ENCODE measurements around the gene DIS3L2. TPM values are rescaled to one million over a fixed set of nuclear protein-coding genes. Genes with fewer than 3 reads are reported as not detected.

The DIS3L2 gene
- total RNA-seq, 1 donor from 2014 or later, result 25.2 TPM

GRCh38 chr2:232300894-232301387 lies 339.4 kb downstream of the DIS3L2 start:
- no peak for TF ChIP-seq CTCF (IDR thresholded peaks at IDR 0.05; ENCODE audit: insufficient read depth, low read length, poor library complexity, severe bottlenecking)
- H3K27me3 ChIP-seq (ENCODE audit: control insufficient read depth, insufficient read depth, low read length), result no peaks in the 10 kb centered on the region
- DNase-seq (ENCODE audit: low read depth), result peak; percentile 12
- H3K36me3 ChIP-seq (ENCODE audit: control insufficient read depth, insufficient read depth, low read length), result no peaks in the 10 kb centered on the region
- no peak overlapping the region for H3K4me3 ChIP-seq (ENCODE audit: low read depth, low read length)

GRCh38 chr2:232304236-232304635 lies 342.7 kb downstream of the DIS3L2 start:
- Histone ChIP-seq H3K36me3 (ENCODE audit: control insufficient read depth, insufficient read depth, low read length) (no peaks in the 10 kb centered on the region), H3K4me3 (ENCODE audit: low read depth, low read length) (no peak overlapping the region), H3K27me3 (ENCODE audit: control insufficient read depth, insufficient read depth, low read length) (no peaks in the 10 kb centered on the region)

GRCh38 chr2:232306741-232307305 lies 345.3 kb downstream of the DIS3L2 start:
- no peak for TF ChIP-seq CTCF (IDR thresholded peaks at IDR 0.05; ENCODE audit: insufficient read depth, low read length, poor library complexity, severe bottlenecking)
- Histone ChIP-seq H3K4me3 (ENCODE audit: low read depth, low read length) (no peak overlapping the region), H3K36me3 (ENCODE audit: control insufficient read depth, insufficient read depth, low read length) (no peaks in the 10 kb centered on the region), H3K27me3 (ENCODE audit: control insufficient read depth, insufficient read depth, low read length) (no peaks in the 10 kb centered on the region)
- DNase-seq (ENCODE audit: low read depth), result no peak

More at GRCh38 chr2:232304236-232304635, 342.7 kb downstream of the DIS3L2 start:
- no peak for TF ChIP-seq CTCF (IDR thresholded peaks at IDR 0.05; ENCODE audit: insufficient read depth, low read length, poor library complexity, severe bottlenecking)
- no peak for DNase-seq (ENCODE audit: low read depth)

GRCh38 chr2:232307854-232308253 lies 346.3 kb downstream of the DIS3L2 start:
- no peak for TF ChIP-seq CTCF (IDR thresholded peaks at IDR 0.05; ENCODE audit: insufficient read depth, low read length, poor library complexity, severe bottlenecking)
- Histone ChIP-seq H3K36me3 (ENCODE audit: control insufficient read depth, insufficient read depth, low read length) (no peaks in the 10 kb centered on the region), H3K27me3 (ENCODE audit: control insufficient read depth, insufficient read depth, low read length) (no peaks in the 10 kb centered on the region), H3K4me3 (ENCODE audit: low read depth, low read length) (no peak overlapping the region)
- DNase-seq (ENCODE audit: low read depth), result no peak

GRCh38 chr2:232308986-232309385 lies 347.5 kb downstream of the DIS3L2 start:
- no peaks in the 10 kb centered on the region for H3K27me3 ChIP-seq (ENCODE audit: control insufficient read depth, insufficient read depth, low read length)
- no peak for DNase-seq (ENCODE audit: low read depth)
- no peak for TF ChIP-seq CTCF (IDR thresholded peaks at IDR 0.05; ENCODE audit: insufficient read depth, low read length, poor library complexity, severe bottlenecking)
- H3K36me3 ChIP-seq (ENCODE audit: control insufficient read depth, insufficient read depth, low read length), result no peaks in the 10 kb centered on the region
- H3K4me3 ChIP-seq (ENCODE audit: low read depth, low read length), result no peak overlapping the region

GRCh38 chr2:232309592-232309991 lies 348.1 kb downstream of the DIS3L2 start:
- no peak overlapping the region for H3K4me3 ChIP-seq (ENCODE audit: low read depth, low read length)
- TF ChIP-seq CTCF (IDR thresholded peaks at IDR 0.05; ENCODE audit: insufficient read depth, low read length, poor library complexity, severe bottlenecking), result no peak
- no peak for DNase-seq (ENCODE audit: low read depth)

More at GRCh38 chr2:232309592-232309991, 348.1 kb downstream of the DIS3L2 start:
- H3K27me3 ChIP-seq (ENCODE audit: control insufficient read depth, insufficient read depth, low read length), result no peaks in the 10 kb centered on the region
- no peaks in the 10 kb centered on the region for H3K36me3 ChIP-seq (ENCODE audit: control insufficient read depth, insufficient read depth, low read length)

Data from kidney epithelial cell (primary cell).